HG02798 (cell line): ENCODE data around the gene ANKRD40.

ENCODE experiments used
- ATAC-seq: cut with Tn5 transposase; IDR thresholded peaks from one replicate; pipeline ENCODE4 v1.9.1; 2021; ENCODE audit warnings: mild to moderate bottlenecking; ENCODE audit not compliant: unreplicated experiment, poor library complexity

Gene ANKRD40

GRCh38 chr17:50672831-50673551 lies 34.7 kb downstream of the ANKRD40 start:
- no peak for ATAC-seq

GRCh38 chr17:50672071-50672470 lies 35.6 kb downstream of the ANKRD40 start:
- no peak for ATAC-seq

- no peak for ATAC-seq
These were observed 38.7 kb downstream of the ANKRD40 start for GRCh38 chr17:50668838-50669581.

GRCh38 chr17:50668025-50668837 lies 39.5 kb downstream of the ANKRD40 start:
- ATAC-seq, result no peak

- ATAC-seq, result no peak
These were observed 40.3 kb downstream of the ANKRD40 start for GRCh38 chr17:50667259-50668024.

GRCh38 chr17:50666316-50666715 lies 41.4 kb downstream of the ANKRD40 start:
- ATAC-seq, result no peak

- ATAC-seq, result no peak
These were observed 41.9 kb downstream of the ANKRD40 start for GRCh38 chr17:50665838-50666237.

GRCh38 chr17:50664788-50665458 lies 42.8 kb downstream of the ANKRD40 start:
- ATAC-seq, result no peak

GRCh38 chr17:50663812-50664374 lies 43.8 kb downstream of the ANKRD40 start:
- no peak for ATAC-seq

GRCh38 chr17:50662632-50663225 lies 45.0 kb downstream of the ANKRD40 start:
- no peak for ATAC-seq

GRCh38 chr17:50661795-50662391 lies 45.8 kb downstream of the ANKRD40 start:
- ATAC-seq, result no peak

- ATAC-seq, result no peak
These were observed 46.4 kb downstream of the ANKRD40 start for GRCh38 chr17:50661348-50661747.

- ATAC-seq, result no peak
These were observed 46.8 kb downstream of the ANKRD40 start for GRCh38 chr17:50660887-50661345.

GRCh38 chr17:50660042-50660886 lies 47.5 kb downstream of the ANKRD40 start:
- no peak for ATAC-seq

- no peak for ATAC-seq
These were observed 48.5 kb downstream of the ANKRD40 start for GRCh38 chr17:50659179-50659578.

- ATAC-seq, result no peak
These were observed 49.1 kb downstream of the ANKRD40 start for GRCh38 chr17:50658616-50659015.

GRCh38 chr17:50657627-50658026 lies 50.1 kb downstream of the ANKRD40 start:
- no peak for ATAC-seq

GRCh38 chr17:50657054-50657453 lies 50.7 kb downstream of the ANKRD40 start:
- no peak for ATAC-seq
